IPS DF 19.7 (cell line): ENCODE results near the gene SORBS2.

ENCODE experiments used
- DNase-seq: peaks from one replicate; pipeline ENCODE4 v3.0.0-alpha.2; 2013; ENCODE audit warnings: low read depth, low spot score

The SORBS2 gene

DNA sequence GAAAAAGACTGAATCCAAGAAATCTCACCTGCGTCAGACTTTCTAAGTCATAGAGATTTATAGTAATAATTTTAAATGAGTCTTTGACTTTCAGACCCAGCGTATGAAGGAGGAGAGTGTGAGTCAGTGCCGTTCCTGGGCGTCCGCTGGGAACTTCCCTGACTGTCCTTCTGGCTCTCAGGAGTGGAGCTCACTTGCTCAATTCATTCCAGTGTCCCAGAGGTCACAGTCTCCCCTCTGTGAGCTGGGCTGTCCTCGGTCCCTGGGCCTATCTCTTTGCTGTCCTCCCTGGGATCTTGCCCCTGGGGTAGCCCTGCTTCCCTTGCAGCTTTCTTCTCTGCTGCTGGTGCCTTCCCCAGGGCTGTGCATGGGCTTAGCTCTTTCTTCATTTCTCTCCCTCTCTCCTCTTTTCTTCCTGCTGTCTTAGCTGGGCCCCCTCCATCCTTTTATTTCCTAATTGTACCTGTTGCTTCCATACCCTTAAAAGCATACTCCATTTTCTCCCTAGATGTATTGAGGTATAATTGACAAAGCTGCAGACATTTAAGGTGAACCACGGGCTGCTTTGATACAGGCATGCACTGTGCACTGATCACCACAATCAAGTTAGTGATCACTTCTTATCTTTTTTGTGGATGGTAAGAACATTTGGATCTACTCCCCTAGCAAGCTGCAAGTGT is 11.6 kb downstream of the SORBS2 start:
- no peak for DNase-seq

DNA sequence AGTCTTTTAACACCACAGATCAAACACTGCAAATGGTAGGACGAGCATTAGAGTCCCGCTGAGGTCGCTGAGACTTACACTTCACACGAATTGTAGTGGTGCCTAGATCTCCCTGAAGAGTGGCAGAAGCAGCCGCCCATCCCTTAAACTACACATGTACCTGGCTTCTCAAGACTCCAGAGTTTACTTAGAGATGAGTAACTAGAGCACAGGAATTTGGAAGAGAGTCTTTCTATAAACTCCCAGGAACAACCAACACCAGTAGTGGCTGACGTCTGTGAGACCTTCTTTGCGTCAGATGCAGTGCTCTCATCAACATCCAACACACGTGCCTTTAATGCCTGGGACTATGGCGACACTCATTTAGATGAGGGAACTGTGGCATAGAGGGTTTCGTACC is 12.6 kb downstream of the SORBS2 start:
- DNase-seq, result no peak

DNA sequence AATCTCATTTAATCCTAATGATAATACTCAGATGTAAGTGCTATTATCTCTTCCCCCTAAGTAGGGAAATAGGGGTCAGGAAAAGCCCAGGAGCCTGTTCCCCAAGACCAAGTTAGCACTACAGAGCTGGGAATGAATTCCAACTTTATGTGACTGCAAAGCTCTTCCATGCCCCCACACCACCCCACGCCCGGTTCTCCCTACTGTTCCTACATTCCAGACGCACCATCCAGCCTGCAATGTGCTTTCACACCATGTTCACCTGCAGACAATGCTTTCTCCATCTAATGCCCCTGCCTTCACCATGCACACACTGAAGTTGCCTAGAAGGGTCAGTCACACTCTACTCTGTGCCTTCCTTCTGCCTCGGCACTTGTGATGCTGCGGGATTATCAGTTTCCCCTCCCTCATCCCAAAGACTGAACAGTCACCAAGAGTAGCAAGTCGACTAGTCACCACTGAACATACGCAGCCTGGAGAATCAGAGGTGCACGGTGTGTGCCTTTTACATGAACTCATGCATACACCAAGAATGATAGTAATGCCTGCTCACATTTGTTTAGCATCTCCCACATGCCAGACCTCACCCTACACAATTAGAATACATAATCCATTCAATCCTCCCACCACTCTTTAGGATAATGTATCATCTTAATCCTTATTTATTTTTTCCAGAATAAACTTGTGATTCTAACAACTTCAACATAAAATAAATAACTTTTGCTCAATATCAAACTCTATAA is 14.2 kb downstream of the SORBS2 start:
- DNase-seq, result no peak

DNA sequence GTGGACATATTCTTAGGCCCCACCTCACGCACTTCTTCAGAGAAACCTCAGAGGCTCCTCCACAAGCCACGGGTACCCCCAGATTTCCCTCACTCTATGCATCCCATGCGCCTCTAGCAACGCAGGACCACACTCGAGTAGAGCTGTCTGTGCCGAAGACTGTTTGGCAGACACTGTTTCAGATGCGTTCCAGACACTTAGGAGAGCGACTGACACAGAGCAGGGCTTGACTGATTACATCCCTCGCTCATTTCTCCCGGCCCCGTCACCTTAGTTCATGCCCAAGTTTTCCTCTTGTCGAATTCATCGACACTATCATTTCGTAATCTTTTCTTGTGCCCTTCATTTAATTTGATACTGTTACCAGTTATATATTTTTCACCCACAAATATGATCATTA is 15.0 kb downstream of the SORBS2 start:
- no peak for DNase-seq

DNA sequence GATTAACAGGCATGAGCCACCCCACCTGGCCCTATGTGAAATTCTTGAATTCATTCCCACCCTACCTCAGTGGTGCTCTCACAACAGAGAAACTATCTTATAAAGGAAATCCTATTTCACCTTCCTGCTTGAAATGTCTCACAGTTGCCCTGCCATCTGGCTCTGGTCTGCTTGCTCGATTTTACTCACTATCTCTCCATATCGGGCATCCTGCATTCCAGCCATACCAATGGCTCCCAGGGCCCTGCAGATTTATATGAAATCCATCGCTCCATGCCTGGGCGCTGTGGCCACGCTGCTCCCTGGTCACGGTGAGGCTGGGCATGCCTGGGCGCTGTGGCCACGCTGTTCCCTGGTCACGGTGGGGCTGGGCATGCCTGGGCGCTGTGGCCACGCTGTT is 15.8 kb downstream of the SORBS2 start:
- no peak for DNase-seq

DNA sequence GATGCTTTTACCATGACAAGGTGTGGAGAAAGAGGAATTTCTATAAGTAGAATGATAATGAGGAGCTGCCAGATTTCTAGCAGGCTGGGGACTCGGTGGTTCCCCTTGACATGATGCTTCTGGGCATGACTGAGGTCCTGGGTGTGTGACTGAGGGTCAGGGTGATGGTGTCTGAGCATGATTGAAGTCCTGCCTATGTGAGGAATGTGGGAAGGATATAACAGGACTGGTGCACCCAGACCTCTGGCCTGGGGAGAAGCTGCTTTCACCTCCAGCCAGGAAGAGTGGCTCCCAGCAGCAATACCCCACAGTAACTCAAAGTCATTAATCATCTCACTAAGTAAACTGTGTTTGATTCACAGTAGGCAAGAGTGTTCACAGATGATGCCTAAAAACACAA is 17.4 kb downstream of the SORBS2 start:
- no peak for DNase-seq

DNA sequence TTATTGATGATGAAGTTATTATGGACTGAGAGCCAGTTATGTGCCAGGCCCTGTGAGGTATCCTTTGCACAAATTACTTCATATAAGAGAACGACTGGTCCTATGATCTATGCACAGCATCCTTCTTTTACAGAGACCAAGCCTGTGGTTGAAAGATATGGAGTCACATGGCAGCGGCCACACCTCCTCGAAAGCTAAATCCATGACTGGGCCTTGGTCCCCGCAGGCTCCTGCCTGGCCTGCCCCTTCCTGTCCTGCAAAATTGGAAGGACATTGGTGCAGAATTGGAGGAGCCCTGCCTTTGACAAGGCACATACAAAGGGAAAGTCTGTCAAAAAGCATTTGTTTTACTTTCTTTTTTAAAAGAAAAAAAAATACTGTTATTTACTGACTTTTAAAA is 18.3 kb downstream of the SORBS2 start:
- DNase-seq, result no peak

DNA sequence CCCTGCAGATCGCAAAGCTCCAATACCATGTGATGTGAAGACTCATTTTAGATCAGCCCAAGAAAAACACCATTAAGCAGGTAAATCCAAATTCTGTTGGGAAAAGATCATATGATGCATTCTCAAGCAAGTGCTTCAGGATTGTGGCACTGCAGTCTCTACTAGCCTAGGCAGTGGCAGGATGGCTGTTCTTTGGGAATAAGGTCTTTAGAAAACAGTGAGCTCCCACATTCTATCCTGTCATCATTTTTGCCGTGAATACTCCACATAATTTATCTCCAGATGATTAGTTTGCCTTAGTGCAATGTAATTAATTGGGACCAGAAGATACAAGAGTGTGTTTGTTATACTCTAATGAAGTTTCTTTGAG is 18.9 kb downstream of the SORBS2 start:
- DNase-seq, result no peak

DNA sequence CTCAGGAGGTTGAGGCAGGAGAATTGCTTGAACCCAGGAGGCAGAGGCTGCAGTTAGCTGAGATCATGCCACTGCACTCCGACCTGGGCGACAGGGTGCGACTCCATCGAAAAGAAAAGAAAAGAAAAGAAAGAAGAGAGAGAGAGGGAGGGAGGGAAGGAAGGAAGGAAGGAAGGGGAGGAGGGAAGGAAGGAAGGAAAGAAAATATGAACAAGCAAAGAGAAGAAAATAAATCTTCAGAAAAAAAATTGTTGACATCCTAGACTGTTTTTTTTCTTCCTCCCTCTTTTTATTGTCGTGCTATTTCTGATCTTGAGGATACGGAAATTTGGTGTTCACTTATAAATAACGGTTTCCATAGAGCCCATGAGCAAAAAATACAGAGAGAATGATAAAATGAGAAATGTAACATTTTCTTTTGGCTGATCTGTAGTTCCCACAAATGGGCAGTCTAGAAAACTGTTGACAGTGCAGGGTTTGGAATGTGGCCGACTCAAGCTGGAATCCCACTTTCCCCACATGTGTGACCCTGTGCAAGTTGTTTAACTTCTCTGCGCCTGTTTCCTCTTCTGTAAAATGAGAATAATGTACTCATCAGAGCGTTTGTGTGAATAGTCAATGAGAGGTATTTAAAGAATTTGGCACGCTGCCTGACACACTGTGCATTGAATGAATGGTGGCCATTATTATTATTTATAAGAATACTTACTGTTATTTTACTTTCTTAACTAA is 19.4 kb downstream of the SORBS2 start:
- DNase-seq, result no peak

DNA sequence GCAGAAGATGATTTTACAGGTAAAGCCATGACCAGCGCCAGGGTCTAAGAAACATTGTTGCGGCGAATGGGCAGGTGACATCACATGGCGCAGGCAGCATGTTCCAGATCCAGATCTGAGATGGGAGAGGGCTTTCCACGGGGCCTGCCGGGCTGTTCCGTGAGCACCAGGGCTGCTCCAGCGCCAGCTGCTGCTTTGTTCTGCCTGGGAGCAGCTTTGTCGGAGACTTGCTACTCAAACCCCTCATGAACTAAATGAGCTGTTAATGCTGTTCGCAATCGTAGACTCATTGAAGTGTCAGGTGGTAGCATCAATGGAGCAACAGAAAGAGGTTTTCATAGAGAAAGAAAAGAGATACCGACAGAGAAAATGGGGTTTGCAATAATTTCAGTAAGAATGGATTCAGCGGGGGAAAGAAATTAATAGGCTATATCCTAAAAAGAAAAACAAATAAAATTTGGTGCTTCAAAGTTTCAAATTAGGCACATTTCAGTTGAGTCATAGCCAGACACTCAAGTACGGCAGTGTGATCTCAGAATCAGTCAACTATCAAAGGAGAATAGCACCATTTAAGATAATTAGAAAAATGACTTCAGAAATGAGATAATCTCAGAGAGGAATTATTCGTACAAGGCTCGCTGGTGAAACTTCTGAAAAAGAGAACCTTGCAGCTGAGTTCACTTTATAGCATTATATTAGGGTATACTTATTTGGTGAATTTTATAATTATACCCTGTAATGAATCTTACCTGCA is 23.9 kb downstream of the SORBS2 start:
- no peak for DNase-seq

DNA sequence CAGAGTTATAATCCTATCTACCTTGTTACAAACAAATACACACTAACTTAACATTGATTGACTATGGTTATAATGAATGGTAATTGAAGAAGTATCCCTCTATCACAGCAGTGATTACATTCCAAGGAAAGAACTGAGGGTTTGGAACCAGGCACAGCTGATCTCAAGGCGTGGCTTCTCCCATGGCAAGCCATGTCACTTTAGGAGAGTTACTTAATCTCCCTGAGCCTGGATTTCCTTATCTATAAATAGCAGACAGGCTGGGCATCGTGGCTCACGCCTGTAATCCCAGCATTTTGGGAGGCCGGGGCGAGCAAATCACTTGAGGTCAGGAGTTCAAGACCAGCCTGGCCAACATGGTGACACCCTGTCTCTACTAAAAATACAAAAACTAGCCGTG is 25.6 kb downstream of the SORBS2 start:
- no peak for DNase-seq

DNA sequence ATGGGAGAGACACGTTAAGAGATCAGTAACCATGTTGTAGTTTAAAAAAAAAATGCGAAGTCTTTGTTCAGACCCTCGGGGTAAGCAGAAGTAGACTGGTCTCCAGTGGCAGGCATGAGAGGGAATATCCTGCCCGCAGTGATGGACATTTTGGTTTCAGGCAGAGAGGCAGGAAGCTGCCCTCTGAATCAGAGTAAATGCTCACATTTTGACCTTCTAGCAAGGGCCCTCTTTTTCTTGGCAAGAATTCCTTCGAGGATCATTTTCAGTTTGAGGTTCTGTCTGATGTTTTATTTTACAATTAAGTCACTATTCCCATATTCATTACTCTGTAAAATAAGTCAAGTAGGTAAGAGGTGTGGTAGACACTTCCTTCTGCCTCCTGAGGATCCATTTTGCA is 28.4 kb downstream of the SORBS2 start:
- no peak for DNase-seq

DNA sequence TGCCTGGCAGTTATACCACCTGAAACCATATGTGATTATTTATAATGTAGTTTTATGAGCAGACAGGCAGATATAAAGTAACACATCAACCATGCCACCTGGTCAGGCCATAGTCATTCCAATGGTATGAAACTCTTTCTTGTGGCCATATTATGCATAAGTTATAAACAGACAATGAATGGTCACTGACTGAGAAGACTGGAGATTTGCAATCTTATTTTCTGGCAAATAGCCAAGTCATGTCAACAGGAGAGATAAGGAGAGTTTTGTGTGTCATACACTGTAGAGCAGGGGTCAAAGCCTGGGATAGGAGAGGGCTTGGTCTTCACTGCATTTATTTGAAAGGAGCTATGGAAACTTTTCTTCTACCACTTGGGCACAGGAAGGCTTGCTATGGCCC is 29.5 kb downstream of the SORBS2 start:
- no peak for DNase-seq

DNA sequence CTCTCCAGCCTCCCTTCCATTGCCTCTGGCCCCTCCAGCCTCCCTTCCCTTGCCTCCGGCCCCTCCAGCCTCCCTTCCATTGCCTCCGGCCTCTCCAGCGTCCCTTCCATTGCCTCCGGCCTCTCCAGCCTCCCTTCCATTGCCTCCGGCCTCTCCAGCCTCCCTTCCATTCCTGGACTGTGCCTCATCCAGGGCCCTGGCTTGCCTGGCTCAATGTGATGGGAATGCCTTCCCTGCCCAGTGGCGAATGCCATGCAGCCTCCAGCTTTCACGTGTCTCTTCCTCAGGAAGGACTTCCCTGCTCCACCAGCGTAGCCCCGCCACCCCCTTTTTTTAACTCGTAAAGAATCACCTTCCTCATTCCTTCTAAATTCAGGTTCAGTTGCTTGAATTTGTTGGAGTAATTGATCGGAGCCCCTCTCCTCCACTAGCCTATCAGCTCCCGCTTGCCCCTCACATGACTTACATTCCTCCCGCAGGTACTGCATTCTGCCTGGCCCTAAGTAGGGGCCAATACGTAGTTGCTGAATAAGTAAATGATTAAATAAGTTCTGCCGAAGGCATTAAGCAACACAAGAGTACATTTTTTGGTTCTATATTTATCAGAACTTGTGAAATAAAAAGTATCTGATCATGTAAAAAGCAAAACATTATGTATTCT is 30.3 kb downstream of the SORBS2 start:
- no peak for DNase-seq

DNA sequence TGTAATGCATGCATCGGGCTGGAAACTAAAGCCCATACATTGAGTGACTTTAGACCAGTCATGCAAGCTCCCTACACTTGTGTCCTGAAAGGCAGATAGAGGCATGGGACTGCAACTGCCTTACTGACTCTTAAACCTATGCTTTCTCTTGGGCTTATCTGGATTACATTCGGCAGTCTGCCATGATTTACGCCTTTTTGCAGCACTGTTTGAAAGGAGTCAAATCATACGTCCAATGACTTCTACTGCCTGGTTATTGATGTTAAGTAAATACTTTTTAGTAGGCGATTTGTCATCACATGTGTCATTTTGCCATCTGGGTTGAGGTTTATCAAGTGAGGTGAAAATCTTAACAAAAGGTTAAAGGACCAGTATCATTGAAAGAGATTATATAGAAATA is 31.5 kb downstream of the SORBS2 start:
- no peak for DNase-seq

DNA sequence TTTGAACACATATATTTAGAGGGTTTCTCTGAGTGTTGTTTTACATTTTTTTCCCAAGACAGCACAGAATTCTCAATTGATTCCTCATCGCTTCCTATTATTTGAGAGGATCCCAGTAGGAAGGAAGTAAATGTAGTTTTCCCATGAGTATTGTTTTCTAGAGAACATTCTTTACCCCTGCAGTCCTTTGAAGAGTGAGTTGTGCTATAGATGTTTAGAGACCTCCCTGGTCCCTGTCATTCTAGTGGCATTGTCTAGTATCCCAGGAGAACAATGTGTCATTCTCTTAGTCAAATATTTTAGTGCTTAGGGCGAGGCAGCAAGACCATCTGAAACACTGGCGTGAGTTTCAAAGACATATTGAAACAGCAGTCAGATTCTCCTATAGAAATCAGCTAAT is 32.5 kb downstream of the SORBS2 start:
- DNase-seq, result no peak

DNA sequence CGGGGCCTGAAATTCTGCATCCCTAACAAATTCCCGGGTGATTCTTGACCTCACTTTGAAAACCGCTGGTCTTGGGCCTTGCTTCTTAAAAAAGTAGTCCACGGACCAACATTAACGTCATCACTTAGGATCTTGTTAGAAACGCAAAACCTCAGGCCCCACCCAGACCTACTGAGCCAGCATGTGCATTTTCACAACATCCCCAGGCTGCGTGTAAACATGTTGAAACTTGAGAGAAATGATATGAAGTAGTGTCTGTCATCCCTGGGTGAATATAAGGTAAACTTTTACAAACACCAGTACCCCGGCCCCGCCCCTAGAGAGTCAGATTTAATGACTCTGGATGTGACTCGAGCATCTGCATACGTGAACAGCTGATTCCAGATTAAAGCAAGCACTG is 33.7 kb downstream of the SORBS2 start:
- no peak for DNase-seq

DNA sequence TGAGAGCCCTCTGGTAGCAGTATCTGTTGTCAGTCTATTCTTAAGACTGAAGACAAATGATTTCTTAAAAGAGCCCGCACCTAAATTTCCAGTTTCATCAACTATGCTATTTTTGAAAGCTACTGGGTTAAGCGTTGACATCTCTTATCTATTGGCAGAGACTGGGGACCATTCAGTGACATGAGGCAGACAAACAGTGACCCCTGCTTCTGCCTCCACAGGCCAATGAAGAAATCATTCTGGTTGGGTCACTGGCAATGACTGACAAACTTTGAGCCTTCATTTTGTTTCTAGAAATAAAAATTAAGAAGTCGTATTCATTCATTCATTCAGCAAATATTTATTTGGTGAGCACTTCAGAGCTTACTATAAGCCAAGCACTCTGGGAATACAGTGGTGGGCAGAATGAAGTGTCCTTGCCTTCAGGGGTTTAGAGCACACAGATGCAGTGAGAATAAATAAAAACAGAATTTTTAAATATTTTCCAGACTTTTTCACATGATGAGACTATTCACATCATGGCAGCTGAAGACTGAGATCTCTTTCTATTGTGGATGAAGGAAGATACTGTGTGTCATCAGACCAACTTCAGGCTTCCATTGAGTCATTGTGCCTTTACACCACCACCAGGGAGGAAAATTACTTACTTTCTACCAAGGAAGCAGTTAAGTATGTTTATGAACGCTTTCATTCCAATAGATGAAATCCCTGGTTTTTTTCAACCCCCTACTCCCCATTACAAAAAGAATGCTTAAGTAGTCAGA is 36.0 kb downstream of the SORBS2 start:
- no peak for DNase-seq

DNA sequence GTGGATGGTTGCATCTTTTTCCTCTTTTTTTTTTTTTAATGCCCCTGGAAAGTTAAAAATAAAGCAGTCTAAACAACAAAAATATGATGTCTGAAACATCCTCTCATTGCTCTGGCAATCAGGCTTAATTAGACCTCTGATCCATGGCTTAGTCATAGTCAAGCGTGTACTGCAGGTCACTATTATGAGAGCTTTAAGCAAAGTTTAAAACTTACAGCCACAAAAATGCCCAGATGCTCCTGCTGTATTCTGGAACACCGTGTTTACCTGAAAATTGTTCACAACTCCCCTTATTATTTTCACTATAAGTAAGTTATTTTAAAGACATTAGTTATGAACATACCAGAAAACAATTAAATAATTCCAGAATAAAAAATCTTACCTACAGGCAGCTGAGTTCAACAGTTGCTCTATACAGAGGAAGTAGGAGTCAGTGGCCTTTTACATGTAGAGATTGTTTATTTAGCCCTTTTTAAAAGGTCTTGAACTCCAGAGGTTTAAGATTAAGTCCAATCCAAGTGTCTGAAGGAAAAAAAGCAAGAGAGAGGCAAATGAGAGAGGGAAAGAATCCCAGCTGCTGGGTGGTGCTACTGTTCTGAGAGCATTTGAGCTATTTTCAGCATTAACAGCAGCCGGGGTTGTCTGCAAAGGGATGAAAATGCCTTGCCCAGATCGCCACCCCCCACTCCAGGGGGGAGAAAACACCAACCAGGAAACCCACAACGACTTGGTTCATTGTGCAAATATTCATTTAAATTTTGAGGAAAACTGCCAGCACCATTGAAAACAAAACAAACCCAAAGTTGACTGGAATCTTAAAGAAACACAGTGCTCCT is 36.9 kb downstream of the SORBS2 start:
- DNase-seq, result no peak

DNA sequence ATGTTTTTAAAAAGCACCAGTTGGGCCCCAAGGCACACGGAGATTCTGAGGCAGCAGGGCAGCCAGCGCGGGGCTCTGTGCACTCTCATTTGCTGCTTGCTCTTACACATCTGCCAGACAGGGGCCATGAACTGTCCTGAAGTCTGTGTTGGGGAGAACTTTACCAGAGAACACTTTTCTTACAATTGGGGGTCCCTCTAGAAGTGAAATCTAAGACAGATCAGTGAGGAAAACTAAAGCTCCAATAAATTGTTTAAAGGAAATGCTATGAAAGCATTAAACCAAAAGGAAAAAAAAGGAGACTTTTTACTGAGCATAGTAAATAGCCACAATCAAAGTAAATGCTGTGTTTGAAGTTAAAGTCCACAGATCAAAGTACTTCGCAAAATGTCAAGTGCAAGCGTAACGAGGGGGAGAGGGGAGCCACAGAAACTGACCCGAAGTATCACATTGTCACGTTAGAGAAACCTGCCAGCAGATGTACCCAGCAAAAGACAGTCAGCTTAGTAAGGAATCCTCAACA is 37.8 kb downstream of the SORBS2 start:
- no peak for DNase-seq
